HG03108 (cell line): ENCODE results near the gene ABHD18.
"Not testable (repeated sequence)": the region's sequence is repeated elsewhere in the genome, so short reads cannot be mapped to it uniquely, and the experiment has no call there.

Experiments used
- ATAC-seq: cut with Tn5 transposase; IDR thresholded peaks from one replicate; pipeline ENCODE4 v1.9.1; 2021; ENCODE audit warnings: moderate library complexity; ENCODE audit not compliant: unreplicated experiment

ABHD18 gene

GRCh38 chr4:127988638-127989037, 23.4 kb downstream of the ABHD18 start:
- no peak for ATAC-seq

- ATAC-seq = no peak
These were observed 27.9 kb downstream of the ABHD18 start for GRCh38 chr4:127993151-127993550.

- no peak for ATAC-seq
These were observed 30.6 kb downstream of the ABHD18 start for GRCh38 chr4:127995776-127996175.

- ATAC-seq = not testable (repeated sequence)
These were observed 31.3 kb downstream of the ABHD18 start for GRCh38 chr4:127996521-127996920.

DNA sequence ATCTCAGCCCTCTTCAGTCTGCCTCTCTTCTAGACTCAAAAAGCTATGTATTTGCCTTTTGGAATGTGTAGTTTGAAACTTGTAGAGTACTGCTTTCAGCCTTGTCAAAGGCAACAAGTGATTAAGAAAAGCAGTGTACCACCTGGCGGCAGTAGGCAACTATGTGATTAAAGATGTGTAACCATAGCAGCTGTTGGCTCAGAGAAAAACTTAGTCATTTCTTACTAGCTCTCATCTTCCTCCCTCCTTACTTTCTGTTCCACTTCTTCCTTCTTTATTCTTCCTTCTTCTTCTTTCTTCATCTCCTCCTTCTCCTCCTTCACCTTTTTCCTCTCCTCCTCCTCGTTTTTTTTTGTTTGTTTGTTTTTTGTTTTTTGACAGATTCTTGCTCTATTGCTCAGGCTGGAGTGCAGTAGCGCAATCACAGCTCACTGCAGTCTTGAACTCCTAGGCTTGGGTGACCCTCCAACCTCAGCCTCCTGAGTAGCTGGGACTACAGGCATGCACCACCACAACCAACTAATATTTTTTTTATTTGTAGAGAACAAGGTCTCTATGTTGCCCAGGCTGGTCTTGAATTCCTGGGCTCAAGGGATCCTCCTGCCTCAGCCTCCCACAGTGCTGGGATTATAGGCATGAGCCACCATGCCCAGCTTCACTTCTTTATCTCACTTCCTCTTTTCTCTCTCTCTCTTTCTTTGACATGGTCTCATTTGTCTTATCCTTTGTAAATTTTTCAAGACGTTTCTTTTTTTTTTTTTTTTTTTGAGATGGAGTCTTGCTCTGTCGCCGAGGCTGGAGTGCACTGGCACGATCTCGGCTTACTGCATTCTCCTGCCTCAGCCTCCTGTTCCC, 32.6 kb downstream of the ABHD18 start:
- ATAC-seq = peak; percentile 97

DNA sequence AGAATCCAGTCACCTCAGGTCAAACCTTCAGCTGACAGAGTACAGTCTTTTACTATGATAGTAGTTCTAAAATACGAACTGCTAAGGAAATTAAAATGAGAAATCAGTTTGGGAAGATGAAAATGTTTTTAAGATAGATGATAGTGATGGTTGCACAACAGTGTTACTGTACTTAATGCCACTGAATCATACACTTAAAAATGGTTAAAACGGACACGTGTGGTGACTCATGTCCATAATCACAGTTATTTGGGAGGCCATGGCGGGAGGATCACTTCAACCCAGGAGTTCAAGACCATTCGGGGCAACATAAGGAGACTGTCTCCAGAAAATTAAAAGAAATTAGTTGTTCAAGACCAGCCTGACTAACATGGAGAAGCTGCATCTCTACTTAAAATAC, 41.4 kb downstream of the ABHD18 start:
- no peak for ATAC-seq

DNA sequence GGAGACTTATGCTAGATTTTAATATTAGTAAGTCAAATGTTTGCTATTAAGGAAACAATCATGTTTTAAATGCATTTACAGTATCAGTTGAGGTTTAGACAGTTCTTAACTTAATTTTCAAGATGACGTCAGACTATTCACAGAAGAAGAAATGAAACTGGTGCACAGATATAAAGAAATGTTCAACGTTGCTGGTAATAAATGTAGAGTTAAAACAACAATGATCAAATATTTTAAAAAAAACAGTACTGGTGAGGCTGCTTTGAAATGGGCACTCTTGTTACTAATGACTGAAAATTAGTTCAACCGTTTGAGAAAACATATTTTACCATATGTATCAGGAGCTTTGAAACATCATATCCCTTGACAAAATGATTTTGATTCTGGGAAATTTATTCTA, 44.2 kb downstream of the ABHD18 start:
- ATAC-seq = no peak

DNA sequence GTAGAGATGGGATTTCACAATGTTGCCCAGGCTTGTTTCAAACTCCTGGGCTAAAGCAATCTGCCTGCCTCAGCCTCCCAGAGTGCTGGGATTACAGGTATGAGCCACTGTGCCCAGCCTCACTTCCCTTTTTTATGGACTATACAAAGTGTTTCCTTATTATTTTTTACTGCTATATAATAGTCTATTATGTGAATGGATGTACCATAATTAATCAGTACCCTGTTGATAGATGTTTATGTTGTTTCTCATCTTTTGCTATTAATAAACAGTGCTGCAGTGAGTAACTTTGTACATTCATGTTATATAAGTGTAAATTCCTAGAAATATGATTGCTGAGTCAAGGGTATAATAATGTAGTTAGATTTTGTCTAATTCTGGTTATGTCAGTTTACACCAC, 60.1 kb downstream of the ABHD18 start:
- ATAC-seq = no peak

DNA sequence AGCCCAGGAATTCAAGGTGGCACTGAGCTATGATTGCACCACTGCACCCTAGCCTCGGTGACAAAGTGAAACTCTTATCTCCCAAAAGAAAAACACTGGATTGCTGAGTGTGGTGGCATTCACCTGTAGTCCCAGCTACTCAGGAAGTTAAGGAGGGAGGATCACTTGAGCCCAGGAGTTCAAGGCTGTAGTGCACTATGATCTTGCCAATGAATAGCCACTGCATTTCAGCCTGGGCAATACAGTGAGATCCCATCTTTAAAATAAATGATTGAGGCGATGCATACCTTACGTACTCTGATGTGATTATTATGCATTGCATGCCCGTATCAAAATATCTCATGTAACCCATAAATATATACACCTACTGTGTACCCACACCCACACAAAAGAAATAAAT, 64.7 kb downstream of the ABHD18 start:
- ATAC-seq = no peak

GRCh38 chr4:128031756-128032384, 66.7 kb downstream of the ABHD18 start:
- ATAC-seq = no peak

DNA sequence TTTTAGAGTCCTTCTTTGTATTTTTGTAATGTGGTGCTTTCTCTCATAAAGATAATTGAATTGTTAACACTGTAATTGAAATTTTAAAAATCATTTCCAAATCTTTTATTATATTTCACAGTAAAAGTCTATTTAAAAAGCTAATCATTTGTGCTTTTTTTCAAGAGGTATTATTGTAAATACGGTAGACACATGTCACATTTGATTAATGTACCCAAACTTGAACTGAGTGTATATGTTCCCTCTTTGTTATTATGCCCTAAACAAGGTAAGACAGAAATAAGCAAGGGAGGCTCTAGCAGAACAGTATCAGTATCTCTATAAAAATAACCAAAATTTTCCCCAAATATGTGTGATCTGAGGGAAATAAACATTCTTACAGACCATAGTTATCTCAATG, 74.4 kb downstream of the ABHD18 start:
- ATAC-seq = no peak

- not testable (repeated sequence) for ATAC-seq
These were observed 81.8 kb downstream of the ABHD18 start for GRCh38 chr4:128047019-128047418.

GRCh38 chr4:128047514-128047913, 82.3 kb downstream of the ABHD18 start:
- ATAC-seq = not testable (repeated sequence)

DNA sequence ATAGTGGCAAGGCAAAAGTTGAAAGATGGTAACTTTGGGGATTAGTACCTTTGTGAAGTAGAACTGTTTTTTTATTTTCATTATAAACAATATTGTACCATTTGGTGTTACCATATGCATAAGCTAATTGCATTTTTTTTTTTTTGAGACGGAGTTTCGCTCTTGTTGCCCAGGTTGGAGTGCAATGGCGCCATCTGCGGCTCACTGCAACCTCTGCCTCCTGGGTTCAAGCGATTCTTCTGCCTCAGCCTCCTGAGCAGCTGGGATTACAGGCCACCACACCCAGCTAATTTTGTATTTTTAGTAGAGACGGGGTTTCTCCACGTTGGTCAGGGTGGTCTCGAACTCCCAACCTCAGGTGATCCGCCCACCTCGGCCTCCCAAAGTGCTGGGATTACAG, 86.0 kb downstream of the ABHD18 start:
- not testable (repeated sequence) for ATAC-seq

DNA sequence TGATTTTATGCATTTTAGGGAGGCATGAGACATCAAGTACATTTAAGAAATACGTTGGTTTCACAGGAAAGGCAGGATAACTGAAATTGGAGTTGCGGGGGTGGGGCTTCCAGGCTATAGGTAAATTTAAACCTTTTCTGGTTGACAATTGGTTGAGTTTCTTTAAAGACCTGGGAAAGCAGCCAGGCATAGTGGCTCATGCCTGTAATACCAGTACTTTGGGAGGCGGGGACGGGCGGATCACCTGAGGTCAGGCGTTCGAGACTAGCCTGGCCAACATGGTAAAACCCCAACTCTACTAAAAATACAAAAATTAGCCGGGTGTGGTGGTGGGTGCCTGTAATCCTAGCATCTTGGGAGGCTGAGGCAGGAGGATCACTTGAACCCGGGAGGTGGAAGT, 89.7 kb downstream of the ABHD18 start:
- not testable (repeated sequence) for ATAC-seq

- not testable (repeated sequence) for ATAC-seq
These were observed 90.4 kb downstream of the ABHD18 start for GRCh38 chr4:128055441-128056206.

GRCh38 chr4:128056396-128056795, 91.2 kb downstream of the ABHD18 start:
- no peak for ATAC-seq

- no peak for ATAC-seq
These were observed 95.0 kb downstream of the ABHD18 start for GRCh38 chr4:128060121-128060698.

DNA sequence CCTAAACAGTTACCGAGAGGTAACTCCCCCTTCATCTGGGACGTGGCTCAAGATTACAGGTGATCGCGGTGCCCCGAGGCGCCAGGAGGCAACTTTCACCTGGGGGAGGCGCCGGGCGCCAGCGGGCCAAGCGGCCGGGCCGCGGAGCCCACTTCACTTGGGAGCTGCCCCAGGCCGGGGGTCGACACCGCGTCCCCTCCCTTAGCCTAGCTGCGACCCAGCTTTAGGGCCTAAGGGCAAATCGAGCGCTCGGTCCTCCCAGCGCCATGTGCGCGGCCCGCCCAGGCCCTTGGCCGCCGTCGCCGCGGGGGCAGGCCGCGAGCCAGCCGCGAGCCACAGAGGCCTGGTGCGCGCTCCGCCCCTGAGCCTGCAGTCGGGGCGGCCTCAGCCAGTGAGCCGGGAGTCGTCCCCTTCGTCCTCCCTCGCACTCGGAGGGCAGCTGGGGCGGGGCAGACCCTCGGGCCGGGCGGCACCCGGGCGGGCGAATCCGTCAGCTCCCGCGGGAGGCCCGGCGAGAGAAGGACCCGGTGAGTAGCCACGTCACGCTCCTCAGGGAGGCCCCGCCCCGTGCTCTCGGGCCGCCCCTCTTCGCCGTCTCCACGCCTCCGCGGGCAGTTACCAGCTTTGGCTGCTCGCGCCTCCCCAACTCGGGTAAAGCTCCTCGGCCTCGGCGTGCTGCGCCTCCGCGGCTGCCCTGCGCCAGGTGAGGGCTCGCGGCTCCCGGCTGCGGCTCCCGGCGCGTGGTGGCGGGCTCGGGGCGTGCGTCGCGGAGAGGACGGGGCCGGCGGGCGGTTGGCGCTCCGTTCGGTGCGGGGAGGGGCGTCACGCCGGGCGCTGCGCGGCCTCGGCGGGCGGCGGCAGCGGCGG, 95.7 kb downstream of the ABHD18 start, which contains the start of gene LARP1B:
TSS of gene LARP1B (plus strand) at position 614 of the 867 bp plus-strand sequence. CDS start 13,640 bp downstream, outside the sequence.
- ATAC-seq = peak; percentile 89
